Measurements from ENCODE around the gene ITPKA.

ITPKA gene

DNA sequence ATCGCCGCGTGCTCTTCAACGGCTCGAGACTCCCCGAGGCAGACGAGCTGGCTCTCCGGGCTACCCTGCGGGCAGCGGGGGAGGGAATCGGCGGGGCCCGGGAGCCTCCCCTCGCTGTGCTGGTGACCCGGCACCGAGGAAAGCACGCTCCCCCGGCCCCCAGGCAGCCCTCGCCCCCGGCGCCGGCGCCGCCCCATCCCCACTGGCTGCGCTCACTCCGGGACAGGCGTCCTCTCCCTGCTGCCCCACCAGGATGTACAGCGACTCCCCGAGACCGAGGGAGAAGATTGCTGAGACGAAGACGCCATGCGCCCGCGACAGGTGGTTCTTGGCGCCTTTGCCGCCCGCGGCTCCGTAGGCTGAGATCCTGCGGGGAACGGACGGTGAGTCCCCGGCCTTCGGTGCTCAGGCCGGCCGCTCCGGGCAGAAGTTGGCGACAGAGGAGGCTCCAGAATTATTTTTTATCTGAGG is 18.3 kb downstream of the ITPKA start:
- DNase-seq, result no peak

DNA sequence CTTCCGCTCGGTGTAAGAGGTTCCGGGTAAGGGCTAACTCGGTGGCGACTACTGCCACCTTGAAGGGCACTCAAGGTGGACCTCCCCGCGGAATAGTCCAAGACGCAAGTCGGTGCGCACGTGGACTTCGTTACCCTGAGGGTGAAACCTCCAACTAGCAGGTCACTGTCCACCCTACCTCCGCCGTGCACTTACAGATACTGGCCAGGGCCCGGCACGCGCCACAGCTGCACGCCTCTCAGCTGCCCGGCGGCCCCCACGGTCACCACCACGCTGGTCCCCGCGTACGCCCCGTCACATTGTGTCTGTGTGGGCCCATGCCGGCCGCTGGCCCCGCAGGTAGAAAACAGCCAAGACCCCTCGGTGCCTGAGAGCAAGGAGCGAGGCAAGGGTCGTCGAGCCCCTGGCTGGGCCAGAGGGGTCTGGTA is 18.9 kb downstream of the ITPKA start:
- no peak for DNase-seq

DNA sequence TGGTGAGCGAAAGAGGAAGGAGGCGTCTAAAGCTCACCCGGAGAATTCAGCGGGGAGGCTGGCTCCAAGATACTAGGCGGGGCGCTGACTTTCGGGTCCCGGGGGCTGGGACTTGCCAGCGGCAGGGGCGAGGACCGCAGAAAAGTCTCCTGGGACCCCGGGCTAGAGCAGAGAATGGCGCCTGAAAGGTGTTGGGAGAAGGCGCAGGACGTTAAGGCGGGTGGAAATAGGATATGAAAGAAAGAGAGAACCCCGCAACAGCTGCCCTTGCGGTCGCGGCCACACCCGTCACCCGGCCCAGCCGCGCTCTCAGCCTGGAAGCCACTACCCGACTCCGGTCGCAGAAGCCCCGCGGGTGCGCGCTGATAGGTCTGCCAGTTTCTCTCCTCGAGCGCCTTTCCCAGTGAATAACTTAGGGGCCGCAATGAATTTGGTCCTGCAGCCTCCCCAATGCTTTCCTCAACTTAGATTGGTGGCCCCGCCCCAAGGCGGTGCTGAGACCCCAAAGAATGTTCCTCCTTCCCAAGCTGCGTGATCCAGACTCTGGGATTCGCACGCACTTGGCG is 19.3 kb downstream of the ITPKA start:
- no peak for DNase-seq

DNA sequence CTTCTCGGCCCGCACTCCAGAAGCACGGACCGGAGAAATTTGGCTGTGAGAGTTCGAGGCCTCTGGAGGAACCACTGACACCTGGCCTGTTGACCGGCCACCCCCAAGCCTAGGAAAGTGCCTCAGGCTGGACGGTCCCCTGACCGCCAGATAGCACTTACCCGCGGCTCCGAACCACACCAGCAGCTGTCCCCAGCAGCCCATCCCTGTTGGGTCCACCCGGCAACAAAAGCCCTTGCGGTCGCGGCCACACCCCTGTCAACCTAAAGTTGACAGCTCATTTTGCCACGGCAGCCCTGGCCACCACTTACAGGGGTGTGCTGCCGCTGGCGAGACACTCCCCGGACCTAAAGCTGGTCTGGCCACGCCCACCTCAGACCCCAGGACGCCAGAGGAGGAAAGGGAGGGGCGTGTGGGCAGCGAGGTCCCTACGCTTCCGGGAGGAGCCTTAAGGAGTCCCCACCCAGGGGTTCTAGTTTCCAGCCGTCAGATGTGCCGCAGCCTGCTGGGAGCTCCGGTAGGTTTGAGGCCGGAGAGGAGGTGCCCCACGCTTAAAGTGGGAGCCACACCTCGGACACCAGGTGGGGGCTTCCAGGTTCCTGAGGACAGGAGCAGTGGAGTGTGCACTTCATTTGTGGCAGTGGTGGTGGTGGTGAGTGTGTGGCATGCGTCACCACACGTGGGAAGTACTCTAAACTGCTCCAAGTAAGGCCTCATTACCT is 20.0 kb downstream of the ITPKA start, which contains the start of gene LTK:
Gene LTK, minus strand, starts transcription at position 322 of the 722 bp plus-strand sequence. Its CDS starts 118 bp downstream, at position 204.
- DNase-seq, result no peak

GRCh38 chr15:41517895-41518449 is 24.3 kb downstream of the ITPKA start:
- DNase-seq, result no peak

DNA sequence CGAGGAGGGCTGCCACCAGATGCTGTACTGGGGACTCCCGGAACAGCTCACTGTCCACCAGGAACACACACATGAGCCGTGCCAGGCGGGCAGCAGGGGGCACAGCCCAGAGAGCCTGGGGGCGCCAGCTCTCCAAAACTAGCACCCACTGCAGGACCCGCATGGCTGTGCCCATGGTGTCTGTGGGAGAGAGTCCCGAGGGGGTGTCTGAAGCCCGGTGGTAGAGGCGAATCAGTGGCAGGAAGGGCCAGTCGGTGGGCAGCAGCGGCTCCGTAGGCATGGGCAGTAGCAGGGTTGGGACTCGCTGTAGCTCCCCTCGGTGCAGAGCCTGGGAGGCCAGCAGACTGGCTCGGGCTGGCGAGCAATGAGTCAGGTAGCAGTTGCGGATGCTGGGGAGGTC is 27.0 kb downstream of the ITPKA start:
- no peak for DNase-seq

GRCh38 chr15:41521614-41522013 is 27.9 kb downstream of the ITPKA start:
- no peak for DNase-seq

DNA sequence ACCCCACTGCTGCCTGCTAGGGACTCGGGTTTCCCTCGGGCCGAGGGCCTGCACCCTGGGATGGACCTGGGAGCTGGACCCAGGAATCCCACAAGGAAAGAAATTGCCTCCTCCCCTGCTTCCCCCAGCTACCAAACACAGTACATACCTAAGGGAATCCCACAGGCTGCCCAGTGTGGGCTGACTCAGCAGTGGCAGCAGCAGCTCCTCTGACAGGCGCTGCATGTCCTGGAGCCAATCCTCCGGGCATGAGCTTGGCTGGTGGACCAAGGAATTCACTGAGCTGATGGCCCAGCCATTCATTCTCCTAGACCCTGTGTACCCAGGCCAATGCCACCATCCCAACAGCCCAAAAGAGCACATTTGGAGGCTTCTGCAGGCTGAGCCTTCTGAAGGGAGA is 29.4 kb downstream of the ITPKA start:
- DNase-seq, result no peak

DNA sequence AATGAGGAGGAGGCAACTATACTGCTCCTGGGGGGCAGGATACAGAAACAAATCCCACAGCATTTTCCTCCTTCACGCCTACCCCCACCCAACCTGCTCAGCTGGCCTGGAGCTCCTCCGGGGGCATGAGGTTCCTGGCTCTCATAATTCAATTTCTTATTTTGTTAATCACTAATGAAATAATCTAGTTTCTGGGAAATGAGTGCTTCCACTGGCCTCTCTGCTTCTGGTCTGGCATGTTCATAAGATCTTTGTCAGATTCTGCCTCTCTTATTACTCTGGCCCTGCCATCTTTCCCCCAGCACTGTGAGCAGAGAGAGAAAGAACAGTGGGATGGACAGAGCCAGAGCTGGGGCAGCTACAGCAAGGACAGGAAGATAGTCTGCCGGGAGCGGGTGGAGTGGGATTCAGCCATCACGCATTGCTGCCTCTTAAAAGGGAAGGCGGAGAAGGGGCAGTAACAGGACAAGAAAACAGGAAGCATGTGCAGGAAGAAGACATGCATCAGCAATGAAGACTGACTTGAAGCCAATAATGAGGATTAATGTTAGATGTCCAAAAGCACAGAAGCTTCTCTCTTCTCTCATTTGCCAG is 36.8 kb downstream of the ITPKA start:
- DNase-seq, result no peak

DNA sequence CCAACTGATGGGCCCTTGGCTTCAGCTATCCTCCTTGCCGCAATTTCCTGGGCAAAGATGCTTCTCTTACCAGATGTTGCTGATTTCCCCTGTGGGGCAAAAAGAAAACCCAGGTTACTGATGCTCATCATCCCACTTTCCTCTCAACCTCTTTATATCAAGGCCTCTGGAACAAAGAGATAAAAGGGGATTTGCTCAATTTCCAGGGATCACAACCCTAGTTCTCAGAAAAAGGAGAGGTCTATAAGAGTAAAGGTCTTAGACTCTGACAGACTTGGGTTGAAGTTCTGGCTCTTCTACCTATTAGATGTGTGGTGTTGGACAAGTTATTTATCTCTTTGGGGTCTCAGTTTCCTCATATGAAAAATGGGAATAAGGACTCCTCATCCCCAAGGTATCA is 41.9 kb downstream of the ITPKA start:
- no peak for DNase-seq

- DNase-seq, result no peak
Measured at GRCh38 chr15:41536866-41537265, 43.2 kb downstream of the ITPKA start.

GRCh38 chr15:41543521-41543870 is 49.8 kb downstream of the ITPKA start:
- DNase-seq, result no peak

DNA sequence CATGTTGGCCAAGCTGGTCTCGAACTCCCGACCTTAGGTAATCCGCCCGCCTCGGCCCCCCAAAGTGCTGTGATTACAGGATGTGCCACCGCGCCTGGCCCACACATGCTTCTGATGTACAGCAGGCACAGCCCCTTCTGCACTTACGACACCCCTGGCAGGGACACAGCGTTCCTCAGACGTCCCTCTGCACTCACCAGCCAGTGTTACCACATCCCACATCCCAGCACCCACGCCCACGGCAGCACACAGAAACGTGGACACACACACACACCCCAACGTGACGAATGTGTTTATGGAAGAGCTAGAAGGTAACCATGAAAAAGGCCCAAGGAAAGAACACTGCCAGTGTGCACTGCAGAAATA is 51.0 kb downstream of the ITPKA start:
- no peak for DNase-seq

DNA sequence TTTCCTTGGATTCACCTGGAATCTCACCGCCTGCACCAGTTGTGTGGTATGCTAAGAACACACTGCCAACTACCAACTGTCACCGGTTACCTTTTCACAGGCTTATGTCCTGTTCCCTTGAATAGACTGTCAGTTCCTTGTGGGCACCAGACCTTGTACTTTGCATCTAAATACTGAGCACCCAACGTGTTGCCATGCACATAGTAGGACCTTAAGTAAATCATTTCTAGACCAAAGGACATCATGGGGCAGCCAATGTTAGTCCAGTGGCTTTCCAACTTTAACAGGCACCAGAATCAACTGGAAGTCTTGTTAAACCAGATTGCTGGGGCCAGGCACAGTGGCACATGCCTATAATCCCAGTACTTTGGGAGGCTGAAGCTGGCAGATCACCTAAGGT is 51.5 kb downstream of the ITPKA start:
- no peak for DNase-seq

DNA sequence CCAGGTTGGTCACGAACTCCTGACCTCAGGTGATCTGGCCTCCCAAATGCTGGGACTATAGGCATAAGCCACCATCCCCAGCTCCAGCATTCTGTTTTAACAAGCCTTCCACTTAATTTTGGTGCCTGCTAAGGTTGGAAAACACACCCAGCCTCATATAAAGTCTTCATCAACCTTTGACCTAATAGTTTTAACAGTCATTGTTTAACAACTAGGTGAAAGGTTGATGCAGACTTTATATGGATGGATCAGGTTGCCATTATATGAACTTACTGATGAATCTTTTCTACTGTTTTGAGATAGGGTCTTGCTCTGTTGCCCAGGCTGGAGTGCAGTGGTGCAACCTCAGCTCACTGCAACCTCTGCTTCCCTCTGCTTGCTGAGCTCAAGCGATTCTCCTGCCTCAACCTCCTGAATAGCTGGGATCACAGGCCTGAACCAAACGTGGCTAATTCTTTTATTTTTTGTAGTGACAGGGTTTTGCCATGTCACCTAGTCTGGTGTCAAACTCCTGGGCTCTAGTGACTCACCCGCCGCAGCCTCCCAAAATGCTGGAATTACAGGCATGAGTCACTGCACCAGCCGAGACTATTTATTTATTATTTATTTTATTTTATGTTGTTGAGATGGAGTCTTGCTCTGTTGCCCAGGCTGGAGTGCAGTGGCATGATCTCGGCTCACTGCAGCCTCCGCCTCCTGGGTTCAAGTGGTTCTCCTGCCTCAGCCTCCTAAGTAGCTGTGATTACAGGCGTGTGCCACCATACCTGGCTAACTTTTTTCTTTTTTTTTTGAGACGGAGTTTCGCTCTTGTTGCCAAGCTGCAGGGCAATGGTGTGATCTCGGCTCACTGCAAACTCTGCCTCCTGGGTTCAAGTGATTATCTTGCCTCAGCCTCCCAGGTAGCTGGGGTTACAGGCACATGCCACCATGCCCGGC is 53.4 kb downstream of the ITPKA start:
- DNase-seq, result no peak

- DNase-seq, result no peak
Measured at GRCh38 chr15:41550066-41550775, 56.5 kb downstream of the ITPKA start.
